T-helper 1 cell treated with Interleukin-12 subunit alpha and Interleukin-12 subunit beta and Interleukin-4 antibody, amounts not matched to agents 30 ng/mL and 1 ng/mL, for 36 hours (primary cell): ENCODE results near the gene CDK2AP2. TPM values are rescaled to one million over a fixed set of nuclear protein-coding genes. Genes with fewer than 3 reads are reported as not detected.
"Not testable (repeated sequence)": the region's sequence is repeated elsewhere in the genome, so short reads cannot be mapped to it uniquely, and the experiment has no call there.

Experiments used
- intact Hi-C: fragments of 100-400 bp; cut with micrococcal nuclease; formaldehyde crosslinking; loops from one replicate; pipeline ENCODE4 v1.15.1; 2024
- total RNA-seq: library from RNA; stranded (reverse); gene quantifications from 2 replicates; pipeline ENCODE4 v1.2.3, GENCODE V29; 2022

The CDK2AP2 gene
- total RNA-seq, 1 donor from 2014 or later: 191 TPM

DNA sequence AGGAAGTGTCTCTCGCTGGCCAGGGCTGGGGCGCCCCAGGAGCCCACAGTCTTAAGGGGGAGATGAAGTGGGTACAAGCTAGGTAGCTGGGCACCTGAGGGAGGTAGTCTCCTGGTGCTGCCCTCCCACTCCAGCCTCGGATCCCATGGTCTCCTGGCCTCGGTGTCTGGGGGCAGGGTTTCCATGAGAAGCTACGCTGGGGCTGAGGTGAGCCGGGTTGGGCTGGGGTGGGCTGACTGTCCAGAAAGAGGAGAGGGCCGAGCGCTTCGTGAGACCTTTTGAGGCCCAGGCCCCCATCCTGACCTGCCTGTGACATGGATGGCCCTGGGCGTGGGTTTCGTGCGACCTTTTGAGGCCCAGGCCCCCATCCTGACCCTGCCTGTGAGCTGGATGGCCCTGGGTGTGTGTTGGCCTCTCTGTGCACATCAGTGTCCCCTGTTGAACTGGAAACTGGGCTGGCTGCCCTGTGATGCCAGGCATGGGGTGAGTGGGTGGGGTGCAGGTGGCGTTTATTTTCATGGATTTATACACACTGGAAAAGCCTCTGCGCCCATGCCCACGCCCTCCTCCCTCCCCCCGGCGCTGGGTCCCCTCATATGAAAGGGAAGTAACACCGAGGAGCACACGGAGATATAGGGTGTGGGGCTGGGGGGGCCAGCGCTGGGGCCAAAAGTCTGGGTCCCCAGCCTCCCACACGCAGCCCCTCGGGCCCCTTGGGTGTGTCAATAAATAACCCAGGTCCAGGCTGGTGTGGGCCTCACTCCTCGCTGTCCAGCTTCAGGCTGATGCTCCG is 16.5 kb downstream of the CDK2AP2 start:
- intact Hi-C loops: no loop called here

DNA sequence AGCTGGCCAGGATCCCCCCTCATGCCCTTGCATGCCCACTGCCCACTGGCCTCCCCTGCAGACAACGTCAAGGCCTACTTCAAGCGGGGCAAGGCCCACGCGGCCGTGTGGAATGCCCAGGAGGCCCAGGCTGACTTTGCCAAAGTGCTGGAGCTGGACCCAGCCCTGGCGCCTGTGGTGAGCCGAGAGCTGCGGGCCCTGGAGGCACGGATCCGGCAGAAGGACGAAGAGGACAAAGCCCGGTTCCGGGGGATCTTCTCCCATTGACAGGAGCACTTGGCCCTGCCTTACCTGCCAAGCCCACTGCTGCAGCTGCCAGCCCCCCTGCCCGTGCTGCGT is 17.3 kb downstream of the CDK2AP2 start:
- intact Hi-C loops: no loop called here

DNA sequence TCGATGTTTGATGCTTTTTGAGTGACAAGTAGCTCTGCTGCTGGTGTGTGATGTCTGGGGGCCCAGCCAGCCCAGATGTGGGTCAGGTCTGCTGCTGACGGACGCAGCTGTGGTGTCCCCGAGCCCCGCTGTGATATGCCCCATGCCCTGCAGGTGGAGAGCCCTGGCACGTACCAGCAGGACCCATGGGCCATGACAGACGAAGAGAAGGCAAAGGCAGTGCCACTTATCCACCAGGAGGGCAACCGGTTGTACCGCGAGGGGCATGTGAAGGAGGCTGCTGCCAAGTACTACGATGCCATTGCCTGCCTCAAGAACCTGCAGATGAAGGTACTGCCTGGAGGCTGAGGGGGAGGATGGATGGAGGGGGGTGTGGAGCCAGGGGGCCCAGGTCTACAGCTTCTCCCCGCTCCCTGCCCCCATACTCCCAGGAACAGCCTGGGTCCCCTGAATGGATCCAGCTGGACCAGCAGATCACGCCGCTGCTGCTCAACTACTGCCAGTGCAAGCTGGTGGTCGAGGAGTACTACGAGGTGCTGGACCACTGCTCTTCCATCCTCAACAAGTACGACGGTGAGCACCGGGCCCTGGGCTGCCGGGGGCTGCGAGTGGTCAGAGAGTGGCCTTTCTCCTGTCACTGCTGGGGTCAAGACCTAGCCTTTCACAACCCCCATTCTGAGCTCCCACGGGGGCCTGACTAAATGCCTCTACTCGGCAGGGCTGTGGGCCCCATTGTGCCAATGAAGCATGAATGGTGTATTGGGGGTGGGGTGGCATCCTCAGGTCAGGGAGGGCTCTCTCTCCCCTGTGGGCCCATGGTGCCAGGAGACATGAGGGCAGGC is 17.9 kb downstream of the CDK2AP2 start:
- intact Hi-C loops: loop anchor here (10.0 kb wide), 1 partner anchor 1875 kb away; the partner anchor contains the start of genes MAP3K11 and PCNX3

DNA sequence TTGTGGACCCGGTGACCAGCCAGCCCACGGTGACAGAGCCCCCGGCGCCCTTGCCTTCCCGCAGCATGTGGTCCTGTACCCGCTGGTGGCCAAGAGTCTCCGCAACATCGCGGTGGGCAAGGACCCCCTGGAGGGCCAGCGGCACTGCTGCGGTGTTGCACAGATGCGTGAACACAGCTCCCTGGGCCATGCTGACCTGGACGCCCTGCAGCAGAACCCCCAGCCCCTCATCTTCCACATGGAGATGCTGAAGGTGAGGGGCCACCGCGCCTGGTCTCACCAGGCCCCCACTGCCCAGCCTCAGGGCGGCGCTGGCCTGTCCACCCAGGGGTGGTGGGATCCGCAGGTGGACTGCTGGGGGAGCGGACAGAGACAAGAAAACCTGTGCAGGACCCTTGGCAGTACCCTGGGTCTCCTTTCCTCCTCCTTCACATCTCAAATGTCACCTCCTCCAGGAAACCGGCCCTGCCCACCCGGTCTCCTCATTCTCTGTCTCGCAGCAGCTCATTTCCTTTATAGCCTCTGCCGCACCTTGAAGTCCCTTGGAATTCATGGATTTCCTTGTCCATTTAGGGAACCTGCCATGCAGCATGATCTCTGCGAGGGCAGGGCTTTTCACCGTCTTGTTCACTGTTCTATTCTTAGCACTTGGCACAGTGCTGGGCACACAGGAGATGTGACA is 18.6 kb downstream of the CDK2AP2 start:
- intact Hi-C loops: loop anchor here (10.0 kb wide), 1 partner anchor 1875 kb away; the partner anchor contains the start of genes MAP3K11 and PCNX3

DNA sequence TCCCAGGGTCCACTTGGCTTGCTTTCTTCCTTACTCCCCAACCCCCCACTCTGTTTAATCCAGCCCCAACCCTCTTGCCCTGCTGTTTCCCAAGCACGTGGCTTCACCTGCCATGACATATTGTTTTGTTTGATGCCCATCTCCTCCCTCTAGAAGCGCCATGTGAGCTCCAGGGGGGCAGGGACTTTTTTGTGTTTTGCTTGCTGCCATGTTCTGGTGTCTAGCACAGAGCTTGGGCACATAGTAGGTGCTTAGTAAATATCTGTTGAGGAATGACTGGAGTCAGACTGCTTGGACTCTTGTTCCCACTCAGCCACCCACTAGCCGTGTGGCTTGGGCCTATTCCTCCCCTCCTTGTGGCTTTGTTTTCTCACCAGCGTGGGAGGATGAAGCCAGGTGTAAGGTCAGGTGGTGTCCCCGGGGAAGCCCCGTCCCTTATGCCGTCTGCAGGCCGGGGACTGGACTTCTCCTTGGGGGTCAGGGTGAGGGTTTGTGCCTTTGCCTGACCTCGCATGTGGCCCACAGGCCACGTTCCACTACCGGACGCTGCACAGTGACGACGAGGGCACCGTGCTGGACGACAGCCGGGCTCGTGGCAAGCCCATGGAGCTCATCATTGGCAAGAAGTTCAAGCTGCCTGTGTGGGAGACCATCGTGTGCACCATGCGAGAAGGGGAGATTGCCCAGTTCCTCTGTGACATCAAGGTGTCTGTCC is 21.3 kb downstream of the CDK2AP2 start:
- intact Hi-C loops: loop anchor here (10.0 kb wide), 1 partner anchor 1872 kb away; the partner anchor contains the start of genes MAP3K11 and PCNX3

DNA sequence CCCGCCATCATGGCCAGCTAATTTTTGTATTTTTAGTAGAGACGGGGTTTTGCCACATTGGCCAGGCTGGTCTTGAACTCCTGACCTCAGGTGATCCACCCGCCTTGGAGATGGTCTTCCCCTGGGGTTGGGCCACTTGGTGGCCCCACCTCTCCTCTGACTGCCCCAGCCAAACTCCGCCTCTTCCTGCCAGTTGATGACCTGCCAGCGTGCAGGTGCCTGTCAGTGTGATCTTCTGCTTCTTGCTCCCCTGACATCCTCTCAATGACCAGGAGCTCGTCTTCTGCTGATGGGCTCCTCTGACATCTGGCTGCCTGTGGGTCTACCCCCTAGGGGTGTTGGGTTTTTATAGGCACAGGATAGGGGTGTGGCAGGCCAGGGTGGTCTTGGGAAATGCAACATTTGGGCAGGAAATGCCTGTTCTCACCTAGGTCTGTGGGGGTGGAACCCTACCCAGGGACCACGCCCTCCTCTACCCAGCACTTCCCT is 22.0 kb downstream of the CDK2AP2 start:
- intact Hi-C loops: loop anchor here (2.0 to 10.0 kb wide), 2 partner anchors 47 to 1871 kb away; partner anchors contain the start of genes MAP3K11 and PCNX3

DNA sequence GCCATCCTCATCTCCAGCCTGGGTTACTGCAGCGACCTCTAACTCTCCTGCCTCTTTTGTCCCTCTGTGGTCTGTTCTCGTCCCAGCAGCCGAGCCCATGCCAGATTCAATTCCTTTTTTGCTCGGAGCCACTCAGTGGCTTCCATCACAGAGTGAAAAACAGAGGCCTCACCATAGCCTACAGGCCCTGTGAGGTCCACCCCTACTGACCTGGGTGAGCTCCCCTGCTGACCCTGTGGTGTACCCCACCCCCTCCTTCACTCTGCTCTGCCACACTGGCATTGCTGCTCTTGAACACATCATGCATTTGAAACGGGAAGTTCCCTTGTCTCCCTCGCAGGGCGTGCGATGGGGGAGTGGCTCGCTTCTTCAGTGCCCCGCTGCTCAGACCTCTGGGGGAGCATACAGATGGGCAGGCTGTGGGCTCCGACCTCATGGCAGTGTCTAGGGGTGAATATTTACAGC is 23.1 kb downstream of the CDK2AP2 start:
- intact Hi-C loops: loop anchor here (1.0 to 10.0 kb wide), 7 partner anchors 46 to 1870 kb away; partner anchors contain the start of genes MAP3K11, PCNX3, POLD4 and RPS6KB2

DNA sequence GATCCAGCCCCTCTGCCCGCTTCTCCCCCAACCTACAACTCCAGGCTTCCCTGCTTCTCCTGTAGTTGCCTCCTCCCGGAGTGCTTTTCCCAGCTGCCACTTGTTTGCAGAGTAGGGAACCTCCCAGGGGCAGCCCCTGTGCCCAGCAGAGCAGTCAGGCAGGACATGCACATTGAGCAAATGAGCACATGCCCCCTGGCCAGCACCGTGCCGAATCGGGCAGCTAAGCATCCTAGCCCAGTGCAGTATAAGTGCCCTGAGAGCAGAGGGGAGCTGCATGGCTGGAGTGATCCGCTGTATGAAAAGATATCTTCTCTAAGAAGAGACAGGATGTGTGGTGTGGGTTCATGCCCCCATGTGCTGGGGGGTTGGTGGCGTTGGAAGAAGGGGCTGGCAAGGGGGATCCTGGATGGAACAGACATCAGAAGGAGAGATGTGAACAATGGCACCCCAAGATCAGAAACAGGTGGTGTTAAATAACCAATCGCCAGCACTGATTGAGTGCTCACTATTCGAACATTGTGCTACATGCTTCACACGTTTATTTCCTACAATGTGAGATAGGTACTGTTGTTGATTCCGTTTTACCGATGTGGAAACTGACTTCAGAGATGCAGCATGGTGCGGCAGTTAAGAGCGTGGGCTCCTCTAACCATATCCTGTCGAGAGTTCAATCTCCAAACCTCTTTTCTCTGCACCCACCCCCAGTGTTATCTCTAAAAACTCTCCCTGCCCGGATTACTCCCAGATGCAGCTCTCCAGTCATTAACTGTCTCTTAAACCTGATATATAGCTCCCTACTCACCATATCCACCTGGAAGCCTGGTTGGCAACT is 23.9 kb downstream of the CDK2AP2 start:
- intact Hi-C loops: loop anchor here (1.0 to 10.0 kb wide), 12 partner anchors 20 to 1869 kb away; partner anchors contain the start of genes CDK2AP2, MAP3K11, NDUFV1 and PCNX3

DNA sequence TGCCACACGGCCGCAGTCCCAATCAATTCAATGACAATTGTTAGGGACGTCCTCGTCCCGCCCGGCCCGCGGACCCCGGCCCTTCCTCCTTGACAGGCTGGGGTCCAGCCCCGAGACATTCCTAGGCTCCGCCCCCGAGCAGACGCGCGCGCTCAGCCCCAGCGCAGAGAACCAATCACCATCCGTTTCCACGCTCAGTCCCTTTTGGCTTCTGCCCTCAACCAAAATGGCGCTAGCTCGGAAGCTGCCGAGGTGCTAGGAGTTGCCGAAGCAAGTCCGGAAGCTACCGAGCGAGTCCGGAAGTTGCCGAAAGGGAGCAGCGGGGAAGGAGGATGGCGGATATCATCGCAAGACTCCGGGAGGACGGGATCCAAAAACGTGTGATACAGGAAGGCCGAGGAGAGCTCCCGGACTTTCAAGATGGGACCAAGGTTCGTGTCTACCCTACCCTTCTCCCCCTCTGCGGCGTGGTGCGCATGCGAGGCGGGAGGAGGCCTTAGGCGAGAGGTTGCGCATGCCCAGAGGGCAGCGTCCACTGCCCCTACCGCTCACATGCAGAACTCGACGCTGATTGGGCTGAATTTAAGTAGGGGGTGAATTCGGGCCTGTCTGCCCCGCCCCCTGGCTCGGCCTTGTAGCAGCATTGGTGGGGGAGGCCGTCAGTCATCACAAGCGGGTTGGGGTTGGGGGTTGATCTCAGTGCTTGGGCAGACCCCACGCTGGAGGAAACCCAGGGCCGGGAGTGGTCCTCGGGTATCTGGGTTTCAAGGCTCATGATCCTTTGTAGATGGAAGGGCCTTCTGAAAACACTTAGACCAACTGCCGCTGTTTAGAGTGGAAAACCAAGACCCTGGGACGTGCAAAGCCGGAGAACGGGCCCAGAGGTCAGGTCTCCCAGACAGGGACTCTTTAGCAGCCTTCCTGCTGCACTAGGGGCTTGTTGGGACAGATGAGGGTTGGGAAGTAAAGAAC is 24.8 kb downstream of the CDK2AP2 start, which contains the start of gene AIP:
Gene AIP, plus strand, starts transcription at position 200 of the 972 bp plus-strand sequence. Its CDS starts 133 bp downstream, at position 333.
- intact Hi-C loops: loop anchor here (1.0 to 10.0 kb wide), 8 partner anchors 14 to 1868 kb away; partner anchors contain the start of genes CDK2AP2, MAP3K11, NDUFV1 and PCNX3

DNA sequence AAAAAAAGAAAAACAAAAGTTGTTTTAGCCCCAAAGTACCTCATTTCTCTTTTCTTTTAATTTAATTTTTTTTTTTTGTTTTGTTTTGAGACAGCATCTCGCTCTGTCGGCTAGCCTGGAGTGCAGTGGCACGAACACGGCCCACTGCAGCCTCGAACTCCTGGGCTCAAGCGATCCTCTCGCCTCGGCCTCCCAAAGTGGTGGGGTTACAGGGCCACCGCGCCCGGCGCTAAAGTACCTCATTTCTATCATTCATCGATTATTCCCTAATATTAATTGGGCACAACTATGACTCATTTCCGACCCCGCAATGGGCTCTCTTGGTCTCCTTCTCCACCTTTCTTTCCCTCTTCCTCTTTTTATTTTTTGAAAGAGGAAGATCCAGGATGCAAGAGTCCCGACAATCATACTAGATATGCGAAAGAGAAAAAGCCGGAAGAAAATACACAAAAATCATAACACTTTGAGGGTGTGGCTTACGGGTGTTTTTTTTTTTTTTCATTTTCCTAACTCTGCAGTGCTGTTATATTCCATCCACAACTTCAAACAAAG is 25.6 kb downstream of the CDK2AP2 start:
- intact Hi-C loops: loop anchor here (1.0 to 10.0 kb wide), 3 partner anchors 13 to 1868 kb away; partner anchors contain the start of genes MAP3K11, PCNX3 and TMEM134

DNA sequence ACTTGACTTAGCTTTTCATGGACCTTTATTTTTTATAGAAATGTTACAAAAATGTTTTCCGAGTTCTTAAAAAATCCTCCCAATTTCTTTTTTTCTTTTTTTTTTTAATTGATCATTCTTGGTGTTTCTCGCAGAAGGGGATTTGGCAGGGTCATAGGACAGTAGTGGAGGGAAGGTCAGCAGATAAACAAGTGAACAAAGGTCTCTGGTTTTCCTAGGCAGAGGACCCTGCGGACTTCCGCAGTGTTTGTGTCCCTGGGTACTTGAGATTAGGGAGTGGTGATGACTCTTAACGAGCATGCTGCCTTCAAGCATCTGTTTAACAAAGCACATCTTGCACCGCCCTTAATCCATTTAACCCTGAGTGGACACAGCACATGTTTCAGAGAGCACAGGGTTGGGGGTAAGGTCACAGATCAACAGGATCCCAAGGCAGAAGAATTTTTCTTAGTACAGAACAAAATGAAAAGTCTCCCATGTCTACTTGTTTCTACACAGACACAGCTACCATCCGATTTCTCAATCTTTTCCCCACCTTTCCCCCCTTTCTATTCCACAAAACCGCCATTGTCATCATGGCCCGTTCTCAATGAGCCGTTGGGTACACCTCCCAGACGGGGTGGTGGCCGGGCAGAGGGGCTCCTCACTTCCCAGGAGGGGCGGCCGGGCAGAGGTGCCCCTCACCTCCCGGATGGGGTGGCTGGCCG is 30.5 kb downstream of the CDK2AP2 start:
- intact Hi-C loops: not testable (repeated sequence)

DNA sequence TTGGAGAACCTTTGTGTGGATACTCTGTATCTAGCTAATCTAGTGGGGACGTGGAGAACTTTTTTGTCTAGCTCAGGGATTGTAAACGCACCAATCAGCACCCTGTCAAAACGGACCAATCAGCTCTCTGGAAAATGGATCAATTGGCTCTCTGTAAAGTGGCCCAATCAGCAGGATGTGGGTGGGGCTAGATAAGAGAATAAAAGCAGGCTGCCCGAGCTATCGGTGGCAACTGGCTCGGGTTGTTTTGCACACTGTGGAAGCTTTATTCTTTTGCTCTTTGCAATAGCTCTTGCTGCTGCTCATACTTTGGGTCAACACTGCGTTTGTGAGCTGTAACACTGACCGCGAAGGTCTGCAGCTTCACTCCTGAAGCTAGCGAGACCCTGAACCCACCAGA is 31.3 kb downstream of the CDK2AP2 start:
- intact Hi-C loops: not testable (repeated sequence)

DNA sequence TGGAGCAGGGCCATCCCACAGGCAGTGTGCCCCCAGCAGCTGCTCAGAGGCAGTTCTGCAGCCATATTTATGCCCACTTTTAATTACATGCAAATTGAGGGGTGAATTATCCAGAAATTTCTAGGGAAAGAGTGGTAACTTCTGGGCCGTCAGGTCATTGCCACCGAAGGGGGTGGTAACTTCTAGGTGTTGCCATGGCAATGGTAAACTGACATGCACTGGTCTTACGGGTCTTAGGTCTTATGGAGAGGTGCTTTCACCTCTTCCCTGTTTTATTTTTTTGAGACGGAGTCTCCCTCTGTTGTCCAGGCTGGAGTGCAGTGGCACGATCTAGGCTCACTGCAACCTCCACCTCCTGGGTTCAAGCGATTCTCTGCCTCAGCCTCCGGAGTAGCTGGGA is 35.1 kb downstream of the CDK2AP2 start:
- intact Hi-C loops: no loop called here

DNA sequence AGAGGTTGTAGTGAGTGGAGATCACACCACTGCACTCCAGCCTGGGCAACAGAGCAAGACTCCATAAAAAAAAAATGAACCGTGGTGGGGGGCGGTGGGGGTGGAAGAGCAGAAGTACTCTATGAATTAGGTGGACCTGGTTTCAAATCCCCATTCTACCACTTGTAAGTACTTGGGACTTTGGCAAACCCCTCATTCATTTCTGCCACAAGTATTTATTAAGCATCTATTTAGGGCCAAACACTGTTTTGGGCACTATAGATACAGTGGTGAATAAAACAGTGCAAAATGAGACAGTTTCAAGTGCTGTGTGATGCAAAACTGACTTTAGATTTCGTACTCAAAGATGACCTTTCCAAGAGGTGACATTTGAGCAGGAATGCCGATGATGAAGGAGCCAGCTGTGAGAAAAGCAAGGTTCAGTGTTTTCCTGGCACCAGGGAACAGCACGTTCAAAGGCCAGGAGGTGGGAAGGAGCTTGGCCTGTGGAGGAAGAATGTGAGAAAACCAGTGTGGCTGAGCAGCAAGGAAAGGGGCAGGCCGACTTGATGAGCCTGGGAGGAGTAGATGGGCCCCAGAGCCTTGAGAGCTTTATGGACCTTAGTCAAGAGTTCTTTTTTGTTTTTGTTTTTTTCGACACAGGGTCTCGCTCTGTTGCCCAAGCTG is 37.5 kb downstream of the CDK2AP2 start:
- intact Hi-C loops: no loop called here

DNA sequence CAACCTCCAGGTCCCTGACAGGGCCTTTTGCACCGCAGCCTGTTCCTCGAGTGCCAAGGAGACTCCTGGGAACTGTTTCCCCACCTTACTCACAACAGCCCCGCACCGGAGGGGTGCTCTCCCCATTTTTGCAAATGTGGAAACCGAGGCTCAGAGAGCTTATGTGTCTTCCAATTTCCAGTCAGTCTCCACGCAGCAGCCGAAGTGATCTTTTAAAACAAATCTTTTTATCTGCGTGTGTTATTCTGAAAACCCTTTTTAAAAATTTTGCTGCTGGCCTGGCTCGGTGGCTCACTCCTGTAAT is 38.5 kb downstream of the CDK2AP2 start:
- intact Hi-C loops: loop anchor here (1.0 kb wide), 8 partner anchors 13 to 137 kb away; partner anchors contain the start of genes NDUFV1, POLD4, PPP1CA and RPS6KB2

DNA sequence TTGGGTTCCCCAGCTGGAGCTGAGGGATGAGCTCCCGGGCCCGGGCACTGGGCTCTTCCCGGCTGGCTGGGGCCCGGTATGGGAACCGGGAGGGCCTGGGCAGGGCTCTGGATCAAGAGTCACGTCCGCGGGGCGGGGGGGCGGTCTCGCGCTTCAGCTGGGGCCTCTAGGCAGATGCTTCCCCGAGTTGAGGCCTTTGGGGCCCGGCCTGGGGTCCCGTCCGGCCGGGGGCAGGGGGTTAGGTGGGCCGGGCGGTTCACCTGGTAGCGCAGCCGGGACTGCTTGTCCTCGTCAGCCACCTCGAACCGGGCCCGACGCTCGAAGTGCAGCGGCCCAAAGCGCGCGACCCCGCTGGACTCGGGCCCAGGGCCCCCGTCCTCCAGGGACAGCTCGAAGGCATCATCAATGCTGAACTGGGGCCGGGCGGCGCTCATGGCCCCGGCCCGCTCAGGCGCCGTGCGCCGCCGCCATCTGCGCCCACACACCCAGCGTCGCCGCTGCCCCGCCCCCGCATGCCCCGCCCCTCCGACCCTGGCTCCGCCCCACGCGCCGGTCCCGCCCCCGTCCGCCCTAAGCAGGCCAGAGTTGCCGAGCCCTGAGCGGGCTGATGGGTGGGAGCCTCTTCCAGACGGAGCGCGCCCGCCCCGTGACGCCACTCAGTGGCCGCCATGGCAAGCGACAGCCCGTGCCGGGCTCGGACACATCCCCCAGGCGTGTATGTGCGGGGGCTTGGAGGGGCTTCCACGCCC is 39.0 kb downstream of the CDK2AP2 start, which contains the start of gene TMEM134:
Gene TMEM134, minus strand, starts transcription at position 493 of the 749 bp plus-strand sequence. Its CDS starts 59 bp downstream, at position 434.
- intact Hi-C loops: loop anchor here (1.0 kb wide), 8 partner anchors 13 to 137 kb away; partner anchors contain the start of genes NDUFV1, POLD4, PPP1CA and RPS6KB2
